ENCODE data around the gene RLBP1. TPM values are rescaled to one million over a fixed set of nuclear protein-coding genes. Genes with fewer than 3 reads are reported as not detected.

RLBP1 gene
- total RNA-seq, 1 donor from 2014 or later = not detected

DNA sequence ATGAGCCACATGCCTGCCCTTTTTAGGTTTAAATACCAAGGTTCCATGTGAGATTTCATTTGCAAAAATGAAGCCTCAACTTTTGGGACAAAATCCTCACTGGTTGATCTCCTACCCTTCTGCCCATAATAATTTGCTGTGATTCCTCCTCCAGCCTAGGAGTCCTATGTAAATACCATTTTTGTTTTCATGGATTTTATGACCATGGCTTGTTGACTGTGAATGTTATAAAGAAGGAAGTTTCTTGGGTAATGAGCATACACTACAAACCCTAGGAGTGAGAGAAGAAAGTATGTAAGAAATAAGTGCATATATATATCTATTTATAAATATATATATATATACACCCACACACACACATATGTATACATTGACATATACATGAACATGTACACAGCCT is 13.1 kb downstream of the RLBP1 start:
- DNase-seq (ENCODE audit: extremely low read depth, low read depth, low spot score) = no peak

DNA sequence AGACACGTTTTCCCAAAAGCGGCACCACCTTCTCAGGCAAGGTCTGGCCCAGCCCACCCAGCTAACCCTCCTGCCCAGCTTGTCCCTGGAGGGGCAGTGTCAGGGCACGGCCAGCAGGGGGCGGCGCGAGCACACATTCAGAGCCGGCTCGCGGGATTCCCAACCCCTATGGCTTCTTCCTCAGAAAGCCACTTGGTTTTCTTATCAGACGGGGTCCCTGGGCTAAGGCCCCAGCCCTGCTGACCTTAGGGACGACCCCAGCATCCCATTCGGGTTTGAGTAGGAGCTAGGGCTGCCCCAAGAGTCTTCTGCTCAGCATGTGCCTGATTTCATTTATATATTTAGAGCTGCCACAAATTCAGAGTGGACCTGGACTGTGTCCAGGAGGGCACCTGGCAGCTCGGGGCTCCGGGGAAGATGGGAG is 14.5 kb downstream of the RLBP1 start:
- no peak for DNase-seq (ENCODE audit: extremely low read depth, low read depth, low spot score)

DNA sequence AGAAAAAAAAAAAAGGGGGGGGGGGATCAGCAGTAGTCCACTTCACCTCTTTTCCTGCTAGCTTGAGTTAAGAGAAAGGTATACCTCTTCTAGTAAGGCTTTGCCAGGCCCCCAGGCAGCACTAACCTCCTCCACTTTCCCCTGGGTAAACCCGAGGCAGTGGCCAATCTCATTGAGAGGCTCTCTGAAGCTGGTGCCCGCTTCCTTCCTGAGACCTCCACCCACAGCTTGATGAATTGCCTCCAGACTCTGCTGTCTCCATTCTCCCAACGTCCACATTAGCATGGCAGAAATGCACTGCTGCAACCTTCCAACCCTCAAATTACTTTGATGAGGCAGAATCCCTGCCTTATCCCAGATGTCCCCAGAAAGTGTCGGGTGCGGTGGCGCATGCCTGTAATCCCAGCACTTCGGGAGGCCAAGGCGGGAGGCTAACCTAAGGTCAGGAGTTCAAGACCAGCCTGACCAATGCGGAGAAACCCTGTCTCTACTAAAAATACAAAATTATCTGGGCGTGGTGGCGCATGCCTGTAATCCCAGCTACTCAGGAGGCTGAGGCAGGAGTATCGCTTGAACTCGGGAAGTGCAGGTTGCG is 15.3 kb downstream of the RLBP1 start:
- no peak for DNase-seq (ENCODE audit: extremely low read depth, low read depth, low spot score)

DNA sequence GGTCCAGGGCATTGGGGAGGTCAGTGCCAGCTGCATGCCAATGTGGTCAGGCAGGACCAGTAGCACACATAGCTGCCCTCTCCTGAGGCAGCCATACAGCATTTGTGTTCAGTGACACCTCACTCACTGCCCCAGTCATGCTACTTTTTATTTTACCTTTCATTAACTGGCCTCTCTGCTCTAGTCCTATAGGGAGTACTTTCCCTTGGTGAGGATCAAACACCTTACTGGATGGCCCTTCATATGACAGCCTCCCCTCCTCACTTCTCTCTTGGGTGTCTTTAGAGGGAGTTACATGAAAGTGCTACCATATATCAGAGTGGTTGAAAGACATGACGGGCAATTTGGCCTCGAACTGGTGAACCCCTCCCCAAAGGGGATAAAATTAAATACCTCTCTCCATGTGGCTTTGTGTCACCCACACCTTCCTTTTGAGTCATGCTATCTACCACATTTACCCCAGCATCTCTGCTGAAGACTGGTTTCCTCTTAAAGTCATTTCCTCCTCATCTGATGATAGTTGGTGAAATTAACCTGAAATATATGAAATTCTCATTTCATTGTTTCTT is 17.6 kb downstream of the RLBP1 start:
- DNase-seq (ENCODE audit: extremely low read depth, low read depth, low spot score) = no peak

DNA sequence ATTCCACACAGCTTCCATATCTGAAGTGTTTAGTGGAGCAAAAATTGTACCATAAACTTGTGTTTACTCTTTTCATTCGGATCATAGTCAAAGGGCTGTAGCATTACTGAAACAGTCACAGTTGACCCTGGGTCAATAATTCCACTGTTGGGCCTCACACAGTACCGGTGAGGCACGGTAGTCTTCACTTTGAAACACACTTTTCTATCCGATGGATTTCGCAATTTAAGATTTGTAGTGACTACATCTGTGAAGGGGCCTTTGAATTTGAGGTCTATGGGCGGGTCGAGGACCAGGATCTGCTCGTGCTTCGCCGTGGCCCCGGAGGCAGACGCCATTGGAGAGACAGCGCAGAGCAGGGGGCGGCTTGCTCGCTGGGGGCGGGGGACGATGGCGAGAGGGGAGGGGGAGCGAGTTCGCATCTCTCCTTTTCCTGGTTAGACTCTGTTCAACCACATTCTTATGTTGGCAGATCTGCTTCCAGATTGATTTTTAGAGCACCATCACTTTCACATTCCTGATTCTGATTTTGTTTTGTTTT is 19.8 kb downstream of the RLBP1 start:
- DNase-seq (ENCODE audit: extremely low read depth, low read depth, low spot score) = no peak

DNA sequence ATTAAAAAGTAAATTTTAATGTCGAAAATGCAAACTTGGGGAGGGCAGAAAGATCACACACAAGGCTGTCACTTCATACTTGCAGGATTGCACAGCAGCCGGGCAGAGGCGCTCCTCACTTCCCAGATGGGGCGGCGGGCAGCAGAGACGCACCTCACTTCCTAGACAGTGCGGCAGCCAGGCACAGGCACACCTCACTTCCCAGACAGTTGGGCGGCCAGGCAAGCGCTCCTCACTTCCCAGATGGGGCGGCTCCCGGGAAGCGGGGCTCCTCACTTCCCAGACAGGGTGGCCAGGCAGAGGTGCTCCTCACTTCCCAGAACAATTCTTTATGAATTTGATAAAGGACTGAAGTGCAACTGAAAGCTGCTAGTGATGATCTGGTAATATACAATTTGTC is 21.2 kb downstream of the RLBP1 start:
- DNase-seq (ENCODE audit: extremely low read depth, low read depth, low spot score) = no peak

DNA sequence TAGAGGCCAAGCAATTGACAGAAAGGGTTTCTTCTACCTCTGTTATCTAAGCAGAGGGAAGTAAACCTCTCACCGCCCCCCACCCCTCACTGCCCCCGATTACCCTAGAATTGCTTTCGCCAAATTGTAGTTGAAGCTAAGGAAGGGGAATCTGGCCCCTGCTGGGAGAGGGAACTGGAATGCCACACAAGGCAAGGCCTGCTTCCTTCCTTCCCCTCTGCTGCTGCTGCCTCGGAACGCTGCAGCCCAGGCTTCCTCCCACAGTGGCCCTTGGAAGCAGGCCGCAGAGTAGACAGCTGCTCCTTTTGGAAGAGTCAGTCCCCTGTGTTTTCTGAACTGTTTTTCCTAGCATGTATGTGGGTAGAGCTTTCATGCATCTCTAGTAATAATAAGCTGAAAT is 21.6 kb downstream of the RLBP1 start:
- DNase-seq (ENCODE audit: extremely low read depth, low read depth, low spot score) = no peak

DNA sequence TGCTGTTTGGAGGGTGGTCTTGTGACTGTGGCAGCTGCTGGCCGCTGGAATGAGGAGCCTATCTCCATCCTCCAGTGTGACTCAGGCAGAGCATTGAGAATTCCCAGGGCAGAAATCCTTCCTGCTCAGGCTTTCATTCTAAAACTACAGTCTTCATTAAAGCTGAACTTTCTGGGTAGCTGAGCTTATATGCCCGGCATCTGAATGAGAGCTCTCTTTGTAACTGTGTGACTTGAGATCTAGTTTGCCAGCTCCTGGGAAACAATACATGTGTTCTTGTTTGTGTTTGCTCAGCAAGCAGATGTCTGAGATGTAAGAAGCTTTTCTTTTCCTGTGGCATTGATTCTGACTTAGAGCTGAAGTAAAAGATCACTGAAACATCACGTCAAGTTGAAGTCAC is 22.4 kb downstream of the RLBP1 start:
- no peak for DNase-seq (ENCODE audit: extremely low read depth, low read depth, low spot score)

DNA sequence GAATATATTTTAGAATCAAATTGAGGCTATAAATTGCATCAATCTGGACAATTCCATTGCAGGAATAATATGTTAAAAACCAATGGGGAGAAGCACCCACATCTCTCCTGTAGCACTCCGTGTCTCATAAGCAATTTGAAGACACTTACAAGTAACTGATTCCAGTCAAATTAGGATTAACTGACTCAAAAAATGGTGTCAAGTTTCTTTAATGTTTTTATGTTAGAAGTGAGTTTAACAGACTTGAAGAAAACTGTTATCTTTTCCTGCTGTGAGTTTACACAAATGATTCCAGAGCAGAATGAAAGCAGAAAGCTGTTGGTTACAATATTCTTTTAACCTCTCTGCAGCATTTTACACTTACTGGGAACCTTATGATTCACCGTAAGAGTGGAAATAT is 23.2 kb downstream of the RLBP1 start:
- no peak for DNase-seq (ENCODE audit: extremely low read depth, low read depth, low spot score)

DNA sequence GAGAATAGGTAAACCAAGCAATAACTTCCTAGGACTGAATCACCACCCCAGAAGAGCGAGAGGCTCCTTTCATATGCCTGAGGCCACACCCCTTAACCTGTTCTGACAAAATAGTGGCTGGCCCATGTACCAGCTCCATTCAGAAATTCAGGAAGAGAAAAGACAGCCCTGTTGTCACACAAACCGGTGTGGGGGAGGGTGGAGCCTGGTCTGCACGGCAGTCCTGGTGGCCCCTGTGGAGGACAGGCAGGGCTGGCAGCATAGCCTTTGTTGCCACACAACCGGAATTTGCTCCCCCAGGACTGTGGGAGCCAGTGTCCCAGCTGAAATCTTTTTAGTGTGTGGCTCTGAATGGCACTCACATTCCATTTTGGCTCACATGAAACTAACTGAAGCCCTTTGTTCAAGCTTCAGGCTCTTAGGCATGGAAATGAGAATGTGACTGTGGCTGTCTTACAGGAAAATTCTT is 23.8 kb downstream of the RLBP1 start:
- DNase-seq (ENCODE audit: extremely low read depth, low read depth, low spot score) = no peak

DNA sequence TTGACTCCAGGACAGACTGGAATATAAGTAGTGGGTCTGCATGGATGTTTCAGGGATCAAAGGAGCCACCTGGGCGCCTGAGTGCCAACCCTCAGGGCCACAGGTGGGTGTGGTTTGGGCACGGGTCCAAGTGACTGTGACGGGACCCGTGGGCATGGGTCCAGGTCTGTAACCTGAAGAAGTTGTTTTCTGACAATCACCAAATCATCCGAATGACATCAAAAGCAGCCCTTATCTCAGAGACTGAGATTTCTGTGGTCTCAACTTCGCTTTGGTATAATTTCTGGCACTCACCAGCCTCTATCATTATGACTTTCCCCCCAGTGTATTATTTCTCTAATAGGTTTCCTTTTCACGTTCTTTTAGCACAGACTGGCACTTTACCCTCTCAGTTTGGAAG is 24.4 kb downstream of the RLBP1 start:
- DNase-seq (ENCODE audit: extremely low read depth, low read depth, low spot score) = no peak

DNA sequence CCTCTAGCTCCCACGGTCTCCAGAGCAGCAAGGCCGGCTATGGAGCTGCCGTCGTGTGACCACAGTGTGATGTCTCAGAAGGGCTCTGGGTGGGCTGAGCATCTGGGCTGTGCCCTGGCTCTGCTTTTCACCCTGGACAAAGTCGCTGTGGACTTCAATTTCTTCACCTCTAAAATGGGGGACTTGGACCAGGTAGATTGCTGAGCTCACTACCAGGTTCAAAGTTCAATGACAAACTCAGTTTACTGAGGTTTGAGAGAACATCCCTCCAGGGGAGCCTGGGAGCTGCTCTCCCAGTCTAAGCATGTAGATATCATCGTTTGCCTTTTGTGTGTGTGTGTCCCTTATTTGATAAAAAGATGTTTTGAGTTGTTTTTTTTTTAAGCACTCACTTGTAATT is 25.1 kb downstream of the RLBP1 start:
- DNase-seq (ENCODE audit: extremely low read depth, low read depth, low spot score) = no peak

DNA sequence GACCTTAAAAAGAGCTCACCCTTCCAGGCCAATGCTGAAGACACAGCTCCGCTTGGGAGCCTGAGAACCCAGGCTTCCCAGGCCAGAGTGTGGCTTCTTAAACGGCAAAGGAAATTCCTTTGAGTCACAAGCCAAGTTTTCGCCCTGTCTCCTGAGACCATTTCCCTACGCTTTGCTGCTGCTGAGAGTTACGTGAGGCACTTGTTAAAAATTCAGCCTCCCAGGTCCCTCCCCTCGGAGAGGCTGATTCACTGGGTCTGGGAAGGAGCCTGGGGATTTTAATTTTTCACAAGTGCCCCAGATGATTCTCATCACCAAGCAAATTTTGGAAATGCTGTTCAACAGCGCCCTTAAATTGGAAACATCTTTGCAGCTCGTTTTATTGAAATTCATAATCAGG is 25.5 kb downstream of the RLBP1 start:
- no peak for DNase-seq (ENCODE audit: extremely low read depth, low read depth, low spot score)

DNA sequence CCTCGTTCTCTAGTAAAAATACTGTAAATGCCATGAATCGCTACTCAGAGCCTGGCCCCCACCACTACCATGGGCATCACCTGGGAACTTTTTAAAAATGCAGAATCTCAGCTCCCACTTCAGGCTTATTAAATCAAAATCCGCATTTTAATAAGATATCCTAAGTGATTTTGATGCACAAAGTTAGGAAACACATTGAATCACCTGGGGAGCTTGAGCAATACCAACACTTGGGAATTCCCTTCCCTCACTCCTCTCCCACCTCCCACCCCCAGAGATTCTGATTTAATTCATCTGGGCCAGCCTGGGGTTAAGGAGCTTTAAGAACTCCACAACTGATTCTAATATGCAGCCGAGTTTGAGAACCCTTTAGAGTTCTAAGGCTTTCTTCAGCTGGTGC is 26.8 kb downstream of the RLBP1 start:
- DNase-seq (ENCODE audit: extremely low read depth, low read depth, low spot score) = no peak

DNA sequence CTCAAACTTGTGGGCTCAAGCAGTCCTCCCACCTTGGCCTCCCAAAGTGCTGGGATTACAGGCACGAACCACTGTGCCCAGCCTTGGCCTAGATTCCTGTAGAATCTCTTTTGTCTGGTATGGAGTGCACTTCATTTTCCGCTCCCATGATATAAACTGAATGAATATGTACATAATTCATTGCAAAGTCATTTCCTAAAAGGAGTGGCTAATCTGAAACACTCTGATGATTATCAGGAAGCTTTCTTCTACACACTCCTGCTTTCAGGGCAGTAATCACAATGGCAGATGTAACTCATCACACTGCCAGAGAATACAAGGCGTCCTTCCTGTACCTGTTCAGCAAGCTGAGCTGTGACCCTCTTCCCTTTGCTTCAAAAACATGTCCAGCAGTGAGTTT is 28.6 kb downstream of the RLBP1 start:
- DNase-seq (ENCODE audit: extremely low read depth, low read depth, low spot score) = no peak

DNA sequence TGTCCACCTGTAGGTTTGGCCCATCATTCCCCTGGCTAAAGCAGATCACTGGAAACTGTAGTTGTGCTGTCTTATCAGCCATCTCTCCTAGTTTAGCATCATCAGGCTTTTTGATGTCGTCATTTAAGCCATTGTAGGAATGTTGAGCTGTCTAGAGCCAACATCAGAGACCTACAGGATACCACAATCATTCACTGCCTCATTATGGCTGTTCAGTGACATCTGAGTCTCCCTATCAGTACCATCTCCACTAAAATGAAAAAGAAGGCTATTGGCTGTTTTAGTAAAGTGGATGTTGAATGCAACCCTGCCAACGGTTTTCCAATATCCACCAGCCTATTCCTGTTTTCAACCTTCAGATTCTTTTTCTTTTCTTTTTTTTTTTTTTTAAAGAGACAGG is 29.2 kb downstream of the RLBP1 start:
- DNase-seq (ENCODE audit: extremely low read depth, low read depth, low spot score) = no peak

DNA sequence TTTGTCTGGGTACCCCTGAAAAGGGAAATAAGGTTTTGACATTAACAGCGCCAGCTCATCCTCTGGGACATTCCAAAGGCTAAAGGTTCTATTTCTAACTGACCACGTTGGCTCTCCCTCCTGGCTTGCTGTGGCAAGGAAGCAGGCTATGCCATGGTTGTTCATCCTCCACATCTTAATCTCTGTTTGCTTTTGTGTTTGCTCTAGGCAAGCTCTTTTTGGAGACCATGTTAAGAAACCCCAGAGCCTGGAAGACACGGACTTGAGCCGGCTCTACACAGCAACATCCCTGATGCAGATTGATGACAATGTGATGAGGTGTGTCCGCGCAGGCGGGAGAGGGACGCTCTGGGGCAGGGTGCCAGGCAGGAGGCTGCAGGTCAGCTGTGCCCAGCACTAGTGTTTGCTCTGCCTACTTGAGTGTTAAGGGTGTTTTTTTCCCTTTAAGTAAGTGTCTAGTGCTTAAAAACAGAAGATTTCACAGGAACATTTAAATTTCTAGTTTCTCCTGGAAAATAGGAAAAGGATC is 33.3 kb downstream of the RLBP1 start:
- DNase-seq (ENCODE audit: extremely low read depth, low read depth, low spot score) = no peak

DNA sequence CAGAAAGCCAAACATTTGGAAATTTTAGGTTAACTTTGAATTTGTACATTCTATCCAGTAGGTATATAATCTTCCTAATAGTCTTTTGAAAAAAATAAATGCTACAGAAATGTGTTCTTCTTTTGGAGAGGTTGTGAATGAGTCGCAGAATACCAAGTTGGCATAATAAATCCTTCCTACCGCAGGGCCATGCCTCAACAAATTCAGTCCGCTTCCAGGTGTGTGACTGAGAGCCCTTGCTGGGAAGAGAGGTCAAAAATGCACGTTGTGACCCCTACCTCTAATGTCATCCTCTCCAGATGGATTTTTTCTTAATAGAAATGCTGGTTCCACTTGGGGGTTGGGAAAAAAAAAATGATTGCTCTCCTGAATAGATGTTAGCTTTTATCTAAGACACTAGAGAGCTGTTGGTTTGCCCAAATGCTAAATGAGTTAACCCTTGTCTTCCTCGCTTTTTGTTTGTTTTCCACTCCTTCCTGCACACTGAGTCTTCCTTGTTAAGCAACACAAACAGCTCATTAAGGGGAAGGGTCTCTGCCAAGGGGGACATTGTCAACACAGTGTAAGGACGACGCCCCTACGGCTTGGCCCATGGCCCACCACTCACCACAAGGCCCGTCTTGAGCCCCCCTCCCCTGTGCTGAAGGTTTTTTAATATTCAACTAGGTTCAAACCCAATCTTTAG is 33.9 kb downstream of the RLBP1 start:
- no peak for DNase-seq (ENCODE audit: extremely low read depth, low read depth, low spot score)

DNA sequence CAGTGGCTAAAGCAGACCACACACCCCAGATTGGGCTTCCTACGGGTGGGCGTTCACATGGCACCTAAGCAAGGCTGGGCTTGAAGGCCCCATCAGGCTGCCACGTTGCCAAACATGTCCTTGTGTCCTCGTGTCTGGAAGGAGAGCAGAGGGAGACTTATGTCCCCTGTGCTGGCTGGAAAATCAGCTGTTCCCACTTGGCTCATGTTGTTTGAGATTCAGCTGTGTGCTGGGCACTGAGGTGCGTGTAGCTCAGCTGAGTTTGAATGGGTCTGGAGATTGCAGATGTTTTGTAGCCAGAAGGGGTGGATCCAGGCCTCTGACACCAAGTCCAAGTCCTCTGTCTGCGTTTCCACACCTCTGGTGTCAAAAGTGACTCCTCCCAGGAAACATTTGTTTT is 34.6 kb downstream of the RLBP1 start:
- DNase-seq (ENCODE audit: extremely low read depth, low read depth, low spot score) = no peak

DNA sequence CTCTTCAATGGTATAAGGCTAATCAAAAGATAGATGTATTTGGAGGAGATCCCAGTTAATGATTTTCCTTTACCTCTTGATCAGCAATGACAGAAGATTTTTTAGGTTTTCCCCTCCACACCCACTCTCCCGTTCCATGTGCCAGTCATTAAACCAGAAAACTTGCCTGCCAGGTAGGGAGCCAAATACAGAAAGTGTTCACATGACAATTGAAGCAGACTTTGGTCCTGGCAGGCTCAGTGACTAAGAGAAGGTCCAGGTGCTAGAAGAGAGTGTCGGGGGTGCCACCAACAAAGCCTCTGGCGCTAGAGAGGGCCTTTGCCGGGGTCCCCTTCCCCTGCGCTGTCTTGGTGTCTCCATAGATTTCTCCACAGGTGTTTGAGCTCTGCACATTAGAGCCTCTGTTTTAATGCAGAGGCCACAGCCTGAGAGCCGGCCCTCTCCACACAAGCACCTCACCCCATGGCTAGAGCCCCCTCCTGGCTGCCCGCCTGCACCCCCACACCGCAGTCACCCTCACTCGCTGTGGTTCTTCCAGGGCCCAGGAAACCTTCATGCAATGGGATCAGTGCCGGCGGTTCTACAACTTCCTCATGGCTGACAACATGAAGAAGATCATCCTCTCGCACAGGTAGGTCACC is 36.4 kb downstream of the RLBP1 start:
- no peak for DNase-seq (ENCODE audit: extremely low read depth, low read depth, low spot score)

DNA sequence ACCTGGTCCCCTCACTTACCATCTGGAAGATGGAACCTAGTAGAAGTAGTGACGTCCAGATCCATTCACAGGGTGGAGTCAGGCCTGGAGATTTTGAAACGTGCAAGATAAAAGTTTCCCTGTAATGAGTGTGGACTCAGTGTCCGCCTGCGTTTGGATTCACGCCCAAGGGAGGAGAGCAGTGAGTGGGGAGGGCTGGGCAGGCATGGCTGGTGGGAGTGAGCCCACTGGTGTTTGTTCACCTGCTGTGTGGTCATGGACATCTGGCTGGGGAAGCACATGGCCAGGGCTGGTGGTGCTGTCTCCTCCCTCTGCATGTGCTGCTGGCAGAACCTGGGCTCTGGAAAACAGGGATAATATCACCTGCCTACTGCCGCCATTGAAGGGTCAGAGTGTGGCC is 37.0 kb downstream of the RLBP1 start:
- DNase-seq (ENCODE audit: extremely low read depth, low read depth, low spot score) = no peak
